WTC11 (cell line): ENCODE measurements around the gene STAB1. TPM values are rescaled to one million over a fixed set of nuclear protein-coding genes. Genes with fewer than 3 reads are reported as not detected.

Source experiments
- ARID4B ChIP-seq: sonication (generic); formaldehyde crosslinking; IDR thresholded peaks from 2 replicates; pipeline ENCODE4 v1.8.0; 2023; ENCODE audit warnings: missing genetic modification reagents, mild to moderate bottlenecking, borderline replicate concordance
- ATF2 ChIP-seq: sonication (generic); formaldehyde crosslinking; IDR thresholded peaks from 2 replicates; pipeline ENCODE4 v1.8.1; 2022; ENCODE audit warnings: low read depth, missing genetic modification reagents, borderline replicate concordance
- CREB1 ChIP-seq: sonication (generic); formaldehyde crosslinking; IDR thresholded peaks from 2 replicates; pipeline ENCODE4 v1.8.0; 2023; ENCODE audit warnings: mild to moderate bottlenecking, missing genetic modification reagents
- ETV6 ChIP-seq: sonication (generic); formaldehyde crosslinking; IDR thresholded peaks from 2 replicates; pipeline ENCODE4 v1.8.1; 2022; ENCODE audit warnings: mild to moderate bottlenecking, missing genetic modification reagents
- GRHL2 ChIP-seq: fragments of 250-450 bp; sonication (Bioruptor Pico); IDR thresholded peaks from 2 replicates; pipeline ENCODE4 v1.8.0; 2022; ENCODE audit warnings: mild to moderate bottlenecking, moderate library complexity; ENCODE audit not compliant: insufficient replicate concordance, severe bottlenecking
- SP1 ChIP-seq: sonication (generic); formaldehyde crosslinking; conservative IDR thresholded peaks from 2 replicates; pipeline ENCODE4 v1.8.1; 2022; ENCODE audit warnings: missing genetic modification reagents
- TP53 ChIP-seq: sonication (generic); formaldehyde crosslinking; IDR thresholded peaks from 2 replicates; pipeline ENCODE4 v1.8.1; 2023; ENCODE audit warnings: mild to moderate bottlenecking, missing genetic modification reagents
- ZNF281 ChIP-seq: sonication (generic); formaldehyde crosslinking; IDR thresholded peaks from 2 replicates; pipeline ENCODE4 v1.8.0; 2023; ENCODE audit warnings: mild to moderate bottlenecking, missing genetic modification reagents
- ZNF532 ChIP-seq: fragments of 250-450 bp; sonication (Bioruptor Pico); IDR thresholded peaks from 2 replicates; pipeline ENCODE4 v1.9.0; 2021; ENCODE audit warnings: mild to moderate bottlenecking, borderline replicate concordance
- total RNA-seq: library from RNA; stranded (reverse); gene quantifications from 3 replicates; pipeline ENCODE4 v1.2.3, GENCODE V29; 2021
- TF ChIP-seq, protein P1 (sequence below): sonication (generic); formaldehyde crosslinking; IDR thresholded peaks from 2 replicates; pipeline ENCODE4 v1.8.0; 2022; ENCODE audit warnings: missing genetic modification reagents
- TF ChIP-seq, protein P2 (sequence below): sonication (generic); formaldehyde crosslinking; IDR thresholded peaks from 2 replicates; pipeline ENCODE4 v1.8.1; 2023; ENCODE audit warnings: mild to moderate bottlenecking, missing genetic modification reagents, borderline replicate concordance
- TF ChIP-seq, protein P3 (sequence below): fragments of 250-450 bp; sonication (Bioruptor Pico); conservative IDR thresholded peaks from 2 replicates; pipeline ENCODE4 v1.9.0; 2021; ENCODE audit warnings: mild to moderate bottlenecking

Gene STAB1
- total RNA-seq, 1 experiment from 2014 or later = 1.9 TPM

DNA sequence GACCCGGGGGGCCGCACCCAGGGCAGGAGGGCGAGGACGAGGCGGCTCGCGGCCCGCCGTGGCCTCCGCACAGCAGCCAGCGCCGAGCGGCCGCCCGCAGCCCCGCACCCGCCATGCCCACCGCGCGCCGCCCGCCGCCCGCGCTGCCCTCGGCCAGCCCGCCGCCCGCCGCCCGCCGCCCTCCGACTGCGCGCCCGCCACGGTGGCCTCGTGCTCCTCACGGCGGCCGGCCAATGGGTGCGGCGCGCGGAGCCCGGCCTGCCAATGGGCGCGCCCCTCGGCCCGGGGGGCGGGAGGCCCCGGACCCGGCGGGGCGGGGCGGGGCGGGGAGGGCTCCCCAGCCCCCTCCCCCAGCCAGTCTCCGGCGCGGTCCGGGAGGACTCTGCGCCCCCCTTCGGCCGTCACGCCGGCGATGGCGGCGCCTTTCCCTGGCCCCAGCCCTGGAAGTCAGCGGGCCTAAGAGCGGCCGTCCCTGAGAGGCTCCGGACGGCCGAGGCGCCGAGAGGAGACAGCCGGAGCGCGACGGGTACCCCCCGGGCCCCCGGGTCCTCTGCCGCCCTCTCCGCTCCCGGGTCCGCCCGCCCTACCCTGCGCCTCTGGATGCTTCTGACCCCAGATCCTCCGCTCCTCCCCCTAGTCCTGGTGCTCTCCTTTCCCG is 38.6 kb downstream of the STAB1 start, which contains the start of gene NT5DC2 (continued):
- TF ChIP-seq CREB1 (no peak), TP53 (CRISPR knock-in tag) (no peak), ZNF281 (CRISPR knock-in tag) (peak; percentile 66; the same call in 1 of the 2 replicates), ZNF532 (CRISPR knock-in tag) (no peak), ATF2 (CRISPR knock-in tag) (no peak), ARID4B (CRISPR knock-in tag) (no peak; the same call in 1 of the 2 replicates), GRHL2 (CRISPR knock-in tag) (no peak), SP1 (CRISPR knock-in tag) (peak; percentile 27; the same call in 1 of the 2 replicates), ETV6 (no peak)
- TF ChIP-seq, protein P1, sequence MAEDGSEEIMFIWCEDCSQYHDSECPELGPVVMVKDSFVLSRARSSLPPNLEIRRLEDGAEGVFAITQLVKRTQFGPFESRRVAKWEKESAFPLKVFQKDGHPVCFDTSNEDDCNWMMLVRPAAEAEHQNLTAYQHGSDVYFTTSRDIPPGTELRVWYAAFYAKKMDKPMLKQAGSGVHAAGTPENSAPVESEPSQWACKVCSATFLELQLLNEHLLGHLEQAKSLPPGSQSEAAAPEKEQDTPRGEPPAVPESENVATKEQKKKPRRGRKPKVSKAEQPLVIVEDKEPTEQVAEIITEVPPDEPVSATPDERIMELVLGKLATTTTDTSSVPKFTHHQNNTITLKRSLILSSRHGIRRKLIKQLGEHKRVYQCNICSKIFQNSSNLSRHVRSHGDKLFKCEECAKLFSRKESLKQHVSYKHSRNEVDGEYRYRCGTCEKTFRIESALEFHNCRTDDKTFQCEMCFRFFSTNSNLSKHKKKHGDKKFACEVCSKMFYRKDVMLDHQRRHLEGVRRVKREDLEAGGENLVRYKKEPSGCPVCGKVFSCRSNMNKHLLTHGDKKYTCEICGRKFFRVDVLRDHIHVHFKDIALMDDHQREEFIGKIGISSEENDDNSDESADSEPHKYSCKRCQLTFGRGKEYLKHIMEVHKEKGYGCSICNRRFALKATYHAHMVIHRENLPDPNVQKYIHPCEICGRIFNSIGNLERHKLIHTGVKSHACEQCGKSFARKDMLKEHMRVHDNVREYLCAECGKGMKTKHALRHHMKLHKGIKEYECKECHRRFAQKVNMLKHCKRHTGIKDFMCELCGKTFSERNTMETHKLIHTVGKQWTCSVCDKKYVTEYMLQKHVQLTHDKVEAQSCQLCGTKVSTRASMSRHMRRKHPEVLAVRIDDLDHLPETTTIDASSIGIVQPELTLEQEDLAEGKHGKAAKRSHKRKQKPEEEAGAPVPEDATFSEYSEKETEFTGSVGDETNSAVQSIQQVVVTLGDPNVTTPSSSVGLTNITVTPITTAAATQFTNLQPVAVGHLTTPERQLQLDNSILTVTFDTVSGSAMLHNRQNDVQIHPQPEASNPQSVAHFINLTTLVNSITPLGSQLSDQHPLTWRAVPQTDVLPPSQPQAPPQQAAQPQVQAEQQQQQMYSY (CRISPR knock-in tag) = no peak
- TF ChIP-seq, protein P2, sequence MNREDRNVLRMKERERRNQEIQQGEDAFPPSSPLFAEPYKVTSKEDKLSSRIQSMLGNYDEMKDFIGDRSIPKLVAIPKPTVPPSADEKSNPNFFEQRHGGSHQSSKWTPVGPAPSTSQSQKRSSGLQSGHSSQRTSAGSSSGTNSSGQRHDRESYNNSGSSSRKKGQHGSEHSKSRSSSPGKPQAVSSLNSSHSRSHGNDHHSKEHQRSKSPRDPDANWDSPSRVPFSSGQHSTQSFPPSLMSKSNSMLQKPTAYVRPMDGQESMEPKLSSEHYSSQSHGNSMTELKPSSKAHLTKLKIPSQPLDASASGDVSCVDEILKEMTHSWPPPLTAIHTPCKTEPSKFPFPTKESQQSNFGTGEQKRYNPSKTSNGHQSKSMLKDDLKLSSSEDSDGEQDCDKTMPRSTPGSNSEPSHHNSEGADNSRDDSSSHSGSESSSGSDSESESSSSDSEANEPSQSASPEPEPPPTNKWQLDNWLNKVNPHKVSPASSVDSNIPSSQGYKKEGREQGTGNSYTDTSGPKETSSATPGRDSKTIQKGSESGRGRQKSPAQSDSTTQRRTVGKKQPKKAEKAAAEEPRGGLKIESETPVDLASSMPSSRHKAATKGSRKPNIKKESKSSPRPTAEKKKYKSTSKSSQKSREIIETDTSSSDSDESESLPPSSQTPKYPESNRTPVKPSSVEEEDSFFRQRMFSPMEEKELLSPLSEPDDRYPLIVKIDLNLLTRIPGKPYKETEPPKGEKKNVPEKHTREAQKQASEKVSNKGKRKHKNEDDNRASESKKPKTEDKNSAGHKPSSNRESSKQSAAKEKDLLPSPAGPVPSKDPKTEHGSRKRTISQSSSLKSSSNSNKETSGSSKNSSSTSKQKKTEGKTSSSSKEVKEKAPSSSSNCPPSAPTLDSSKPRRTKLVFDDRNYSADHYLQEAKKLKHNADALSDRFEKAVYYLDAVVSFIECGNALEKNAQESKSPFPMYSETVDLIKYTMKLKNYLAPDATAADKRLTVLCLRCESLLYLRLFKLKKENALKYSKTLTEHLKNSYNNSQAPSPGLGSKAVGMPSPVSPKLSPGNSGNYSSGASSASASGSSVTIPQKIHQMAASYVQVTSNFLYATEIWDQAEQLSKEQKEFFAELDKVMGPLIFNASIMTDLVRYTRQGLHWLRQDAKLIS = no peak
- TF ChIP-seq, protein P3, sequence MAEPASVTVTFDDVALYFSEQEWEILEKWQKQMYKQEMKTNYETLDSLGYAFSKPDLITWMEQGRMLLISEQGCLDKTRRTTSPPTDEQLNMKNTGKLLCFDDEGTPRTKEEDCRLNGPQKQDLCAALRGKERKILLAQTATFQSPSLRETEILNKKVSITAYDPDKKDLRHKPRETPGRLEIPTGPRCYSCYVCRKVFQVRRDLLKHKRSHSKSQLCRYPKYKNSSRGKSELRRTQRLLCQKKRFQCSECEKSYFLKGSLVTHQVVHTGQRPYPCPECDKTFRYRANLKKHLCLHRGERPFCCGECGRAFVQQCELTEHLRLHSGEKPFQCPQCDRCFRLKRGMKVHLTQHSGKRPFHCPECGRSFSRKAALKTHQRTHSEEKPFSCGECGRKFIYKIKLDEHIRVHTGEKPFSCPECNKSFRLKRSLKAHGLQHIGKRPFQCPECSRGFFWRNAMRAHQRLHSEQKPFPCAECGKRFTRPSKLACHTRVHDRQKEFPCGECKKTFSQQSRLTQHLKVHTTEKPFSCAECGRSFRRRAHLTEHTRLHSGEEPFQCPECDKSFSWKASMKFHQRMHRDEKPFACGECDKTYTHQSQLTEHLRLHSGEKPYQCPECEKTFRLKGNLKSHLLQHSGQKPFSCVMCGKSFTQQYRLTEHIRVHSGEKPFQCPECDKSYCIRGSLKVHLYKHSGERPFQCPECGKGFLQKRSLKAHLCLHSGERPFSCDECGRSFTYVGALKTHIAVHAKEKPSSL (CRISPR knock-in tag) = no peak
